Measurements from ENCODE around the gene HGS. TPM values are rescaled to one million over a fixed set of nuclear protein-coding genes. Genes with fewer than 3 reads are reported as not detected.
A peak's percentile ranks its signal among the peaks of the same experiment; 100 is the strongest.

The HGS gene
- total RNA-seq, 2 donors from 2014 or later: 114 to 130 TPM

- H3K27ac Mint-ChIP-seq: no peak overlapping the region
- H3K4me1 Mint-ChIP-seq: peaks cover 11% of the 10 kb centered on the region
- Histone ChIP-seq H3K4me1 (ENCODE audit: control insufficient read depth, insufficient read depth, low read length) (no peaks in the 10 kb centered on the region), H3K27me3 (ENCODE audit: control insufficient read depth, insufficient read depth, low read length, poor library complexity, severe bottlenecking) (peaks cover 27% of the 10 kb centered on the region), H3K9ac (ENCODE audit: extremely low read depth, low read length, poor library complexity, severe bottlenecking) (no peak overlapping the region), H3K36me3 (ENCODE audit: control insufficient read depth, insufficient read depth, low read length) (no peaks in the 10 kb centered on the region), H3K27ac (ENCODE audit: low read depth, low read length) (no peak overlapping the region), H3K9me3 (ENCODE audit: control insufficient read depth, low read length) (peaks cover 6% of the 10 kb centered on the region), H3K4me3 (ENCODE audit: low read length) (peak overlapping the region; percentile 35)
- no peak for DNase-seq
- peaks cover 11% of the 10 kb centered on the region for H3K9me3 Mint-ChIP-seq
- TF ChIP-seq CTCF (conservative IDR thresholded peaks at IDR 0.05): no peak
- 79 to 83% methylated on average over 10 to 14 of the region's 14 CpGs for WGBS, 2 experiments (ENCODE audit: insufficient coverage in 1 of 2, insufficient read length in 1 of 2)
- peaks cover 26% of the 10 kb centered on the region for H3K27me3 Mint-ChIP-seq (ENCODE audit: insufficient read depth)
- H3K36me3 Mint-ChIP-seq (ENCODE audit: low read depth): no peaks in the 10 kb centered on the region
- H3K4me3 Mint-ChIP-seq: peak overlapping the region; percentile 27
Observed at GRCh38 chr17:81648707-81649085, 35.1 kb upstream of the HGS start.

DNA sequence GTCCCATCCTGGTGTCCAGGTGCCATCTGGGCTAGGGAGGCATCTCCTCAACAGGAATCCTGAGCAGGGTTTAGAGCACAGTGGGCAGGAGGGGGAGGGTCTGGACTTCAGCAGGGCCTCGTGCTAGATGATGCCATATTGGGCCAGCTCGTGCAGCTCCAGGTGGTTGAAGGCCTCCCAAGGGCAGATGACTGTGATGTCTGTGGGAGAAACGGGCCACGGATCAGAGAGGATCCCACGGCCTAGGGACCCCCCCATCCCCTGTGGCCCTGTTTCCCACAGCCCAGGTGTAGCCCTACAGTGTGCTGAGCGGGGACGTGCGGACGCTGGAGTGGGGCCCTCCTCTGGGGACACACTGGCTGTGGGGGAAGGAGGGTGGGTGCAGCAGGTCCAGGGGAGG is 32.9 kb upstream of the HGS start:
- H3K9ac ChIP-seq (ENCODE audit: extremely low read depth, low read length, poor library complexity, severe bottlenecking): no peak overlapping the region
- Mint-ChIP-seq H3K9me3 (peaks cover 11% of the 10 kb centered on the region), H3K4me3 (no peak overlapping the region), H3K27me3 (ENCODE audit: insufficient read depth) (peaks cover 26% of the 10 kb centered on the region), H3K27ac (no peak overlapping the region), H3K36me3 (ENCODE audit: low read depth) (no peaks in the 10 kb centered on the region), H3K4me1 (peaks cover 11% of the 10 kb centered on the region)
- peaks cover 27% of the 10 kb centered on the region for H3K27me3 ChIP-seq (ENCODE audit: control insufficient read depth, insufficient read depth, low read length, poor library complexity, severe bottlenecking)
- DNase-seq: no peak
- no peak overlapping the region for H3K27ac ChIP-seq (ENCODE audit: low read depth, low read length)
- WGBS, 2 experiments (ENCODE audit: insufficient coverage in 1 of 2, insufficient read length in 1 of 2): 96% methylated on average over 9 of the region's 9 CpGs; no CpG with 5 or more reads in 1 of the 2 experiments
- H3K36me3 ChIP-seq (ENCODE audit: control insufficient read depth, insufficient read depth, low read length): no peaks in the 10 kb centered on the region
- H3K4me3 ChIP-seq (ENCODE audit: low read length): no peak overlapping the region
- TF ChIP-seq CTCF (conservative IDR thresholded peaks at IDR 0.05): no peak
- H3K4me1 ChIP-seq (ENCODE audit: control insufficient read depth, insufficient read depth, low read length): peaks cover 8% of the 10 kb centered on the region
- H3K9me3 ChIP-seq (ENCODE audit: control insufficient read depth, low read length): peaks cover 6% of the 10 kb centered on the region

DNA sequence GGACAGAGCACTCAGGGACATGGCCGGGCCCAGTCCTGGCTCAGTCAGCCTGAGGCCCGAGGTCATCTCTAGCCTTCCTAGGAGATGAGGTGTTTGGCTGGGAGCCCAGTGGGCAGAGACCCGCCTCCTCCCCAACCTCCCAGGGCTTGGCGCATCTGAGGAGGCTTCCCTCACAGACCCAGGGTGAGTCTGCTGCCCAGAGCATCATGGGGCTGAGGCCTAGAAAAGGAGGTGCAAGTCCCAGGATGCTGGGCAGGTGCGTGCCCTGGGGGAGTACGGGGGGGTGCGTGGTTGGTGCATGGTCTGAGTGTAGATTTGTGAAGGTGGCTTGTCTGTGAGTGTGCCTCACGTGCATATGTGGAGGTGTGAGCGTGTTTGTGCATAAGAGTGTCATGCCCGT is 32.1 kb upstream of the HGS start:
- peaks cover 26% of the 10 kb centered on the region for H3K27me3 ChIP-seq (ENCODE audit: control insufficient read depth, insufficient read depth, low read length, poor library complexity, severe bottlenecking)
- Mint-ChIP-seq H3K4me3 (no peak overlapping the region), H3K27me3 (ENCODE audit: insufficient read depth) (peaks cover 25% of the 10 kb centered on the region), H3K9me3 (peaks cover 11% of the 10 kb centered on the region), H3K27ac (no peak overlapping the region), H3K4me1 (peaks cover 11% of the 10 kb centered on the region), H3K36me3 (ENCODE audit: low read depth) (no peaks in the 10 kb centered on the region)
- 93 to 98% methylated on average over 5 to 10 of the region's 10 CpGs for WGBS, 2 experiments (ENCODE audit: insufficient coverage in 1 of 2, insufficient read length in 1 of 2)
- no peak overlapping the region for H3K9ac ChIP-seq (ENCODE audit: extremely low read depth, low read length, poor library complexity, severe bottlenecking)
- H3K4me1 ChIP-seq (ENCODE audit: control insufficient read depth, insufficient read depth, low read length): peaks cover 13% of the 10 kb centered on the region
- no peaks in the 10 kb centered on the region for H3K36me3 ChIP-seq (ENCODE audit: control insufficient read depth, insufficient read depth, low read length)
- DNase-seq: peak; percentile 57
- H3K4me3 ChIP-seq (ENCODE audit: low read length): no peak overlapping the region
- H3K9me3 ChIP-seq (ENCODE audit: control insufficient read depth, low read length): peaks cover 6% of the 10 kb centered on the region
- H3K27ac ChIP-seq (ENCODE audit: low read depth, low read length): no peak overlapping the region
- TF ChIP-seq CTCF (conservative IDR thresholded peaks at IDR 0.05): no peak
